Activated CD8-positive, alpha-beta T cell treated with anti-CD3 and anti-CD28 coated beads for 36 hours (primary cell): ENCODE measurements around the gene POLR1E. TPM values are rescaled to one million over a fixed set of nuclear protein-coding genes. Genes with fewer than 3 reads are reported as not detected.
A peak's percentile ranks its signal among the peaks of the same experiment; 100 is the strongest.
"Not testable (repeated sequence)": the region's sequence is repeated elsewhere in the genome, so short reads cannot be mapped to it uniquely, and the experiment has no call there.

Experiments used
- ATAC-seq: fragments of 200-7000 bp; cut with Tn5 transposase; one replicate; pipeline ENCODE4 v1.10.0; 2021; ENCODE audit warnings: mild to moderate bottlenecking, moderate library complexity
- CTCF ChIA-PET: fragments of 350-600 bp; sonication (Branson Sonifier 250); formaldehyde crosslinking; loops from one replicate; lab custom pipeline; 2021; ENCODE audit warnings: antibody characterized with exemption; lab: Charles Lee
- POLR2A ChIA-PET: fragments of 350-600 bp; sonication (Branson Sonifier 250); formaldehyde crosslinking; loops from one replicate; lab custom pipeline; 2021; ENCODE audit warnings: antibody characterized with exemption; lab: Charles Lee
- DNase-seq: peaks from one replicate; pipeline ENCODE4 v3.0.0-alpha.2; 2020
- H3K27ac Mint-ChIP-seq: one replicate; pipeline ENCODE4 v1.8.0; 2021; ENCODE audit warnings: mild to moderate bottlenecking, mixed read lengths
- H3K27me3 Mint-ChIP-seq: one replicate; pipeline ENCODE4 v1.8.0; 2021; ENCODE audit warnings: mixed read lengths
- H3K36me3 Mint-ChIP-seq: one replicate; pipeline ENCODE4 v1.8.0; 2021; ENCODE audit warnings: low read depth, mixed read lengths
- H3K4me1 Mint-ChIP-seq: one replicate; pipeline ENCODE4 v1.8.0; 2021; ENCODE audit warnings: low read depth, mixed read lengths
- H3K4me3 Mint-ChIP-seq: one replicate; pipeline ENCODE4 v1.8.0; 2021; ENCODE audit warnings: mild to moderate bottlenecking, moderate library complexity, mixed read lengths
- H3K9me3 Mint-ChIP-seq: one replicate; pipeline ENCODE4 v1.8.0; 2021; ENCODE audit warnings: mixed read lengths
- CTCF ChIP-seq: fragments of 200-600 bp; IDR thresholded peaks from one replicate; pipeline ENCODE4 v1.8.0; 2022; ENCODE audit warnings: antibody characterized with exemption, mild to moderate bottlenecking
- intact Hi-C: fragments of 100-400 bp; cut with micrococcal nuclease; formaldehyde crosslinking; loops from one replicate; pipeline ENCODE4 v1.10.0; 2022
- total RNA-seq, 2 experiments: library from RNA; stranded (reverse); gene quantifications; one replicate each; pipeline ENCODE4 v1.2.3, GENCODE V29; 2021

The POLR1E gene
- total RNA-seq, 2 experiments from 2014 or later: 66.9 to 70.5 TPM

GRCh38 chr9:37468620-37469019, 17.1 kb upstream of the POLR1E start:
- H3K9me3 Mint-ChIP-seq: peaks cover 2% of the 10 kb centered on the region
- TF ChIP-seq CTCF: no peak
- no peak for DNase-seq
- CTCF ChIA-PET: no interaction called here
- no peak overlapping the region for H3K4me3 Mint-ChIP-seq
- ATAC-seq: no peak
- H3K4me1 Mint-ChIP-seq: peaks cover 18% of the 10 kb centered on the region
- intact Hi-C loops: loop anchor here (10.0 kb wide), 1 partner anchor 54 kb away; no protein-coding TSS in a partner anchor
- no peak overlapping the region for H3K27ac Mint-ChIP-seq
- H3K27me3 Mint-ChIP-seq: no peaks in the 10 kb centered on the region
- peaks cover 4% of the 10 kb centered on the region for H3K36me3 Mint-ChIP-seq
- POLR2A ChIA-PET: interaction anchor here (1.5 kb wide), 1 partner anchor 17 kb away, joined by 3 read pairs; the partner anchor contains the start of gene POLR1E

- Mint-ChIP-seq H3K9me3 (peaks cover 10% of the 10 kb centered on the region), H3K4me1 (peaks cover 9% of the 10 kb centered on the region), H3K4me3 (peak overlapping the region; percentile 70), H3K36me3 (peaks cover 4% of the 10 kb centered on the region), H3K27me3 (peaks cover 9% of the 10 kb centered on the region), H3K27ac (peak overlapping the region; percentile 67)
- no peak for TF ChIP-seq CTCF
- POLR2A ChIA-PET: no interaction called here
- DNase-seq: no peak
- peak; percentile 17 for ATAC-seq
- intact Hi-C loops: no loop called here
- CTCF ChIA-PET: interaction anchor here (1.1 kb wide), 1 partner anchor 123 kb away, joined by 3 read pairs; no protein-coding TSS in a partner anchor
Measured at GRCh38 chr9:37471942-37472684, 13.6 kb upstream of the POLR1E start.

GRCh38 chr9:37473982-37474381, 11.8 kb upstream of the POLR1E start:
- CTCF ChIA-PET, H3K27ac Mint-ChIP-seq: not testable (repeated sequence)
- POLR2A ChIA-PET: interaction anchor here (0.6 to 2.1 kb wide), 2 partner anchors 8 to 187 kb away, joined by 3 to 9 read pairs; no protein-coding TSS in a partner anchor

GRCh38 chr9:37474438-37474837, 11.3 kb upstream of the POLR1E start:
- intact Hi-C loops: no loop called here
- H3K27ac Mint-ChIP-seq: no peak overlapping the region
- no peak for TF ChIP-seq CTCF
- H3K4me3 Mint-ChIP-seq: no peak overlapping the region
- peaks cover 9% of the 10 kb centered on the region for H3K4me1 Mint-ChIP-seq
- DNase-seq (no peak), ATAC-seq (no peak)
- ChIA-PET CTCF (no interaction called here), POLR2A (interaction anchor here (0.6 to 2.1 kb wide), 2 partner anchors 8 to 188 kb away, joined by 3 to 9 read pairs; no protein-coding TSS in a partner anchor)
- peaks cover 4% of the 10 kb centered on the region for H3K36me3 Mint-ChIP-seq
- H3K27me3 Mint-ChIP-seq: peaks cover 22% of the 10 kb centered on the region
- peaks cover 10% of the 10 kb centered on the region for H3K9me3 Mint-ChIP-seq

More at GRCh38 chr9:37473982-37474381, 11.8 kb upstream of the POLR1E start:
- H3K4me3 Mint-ChIP-seq, ATAC-seq, DNase-seq, H3K36me3 Mint-ChIP-seq, H3K4me1 Mint-ChIP-seq, intact Hi-C loops: not testable (repeated sequence)
- Mint-ChIP-seq H3K27me3 (peaks cover 19% of the 10 kb centered on the region), H3K9me3 (peaks cover 10% of the 10 kb centered on the region)

- intact Hi-C loops: no loop called here
- peaks cover 4% of the 10 kb centered on the region for H3K36me3 Mint-ChIP-seq
- no peak for DNase-seq
- ATAC-seq: no peak
- CTCF ChIA-PET: no interaction called here
- TF ChIP-seq CTCF: no peak
- H3K27me3 Mint-ChIP-seq: peaks cover 33% of the 10 kb centered on the region
- H3K27ac Mint-ChIP-seq: no peak overlapping the region
- H3K4me3 Mint-ChIP-seq: no peak overlapping the region
- peaks cover 7% of the 10 kb centered on the region for H3K4me1 Mint-ChIP-seq
- peaks cover 10% of the 10 kb centered on the region for H3K9me3 Mint-ChIP-seq
- POLR2A ChIA-PET: interaction anchor here (1.3 kb wide), 1 partner anchor 9 kb away, joined by 3 read pairs; no protein-coding TSS in a partner anchor
Measured at GRCh38 chr9:37476930-37477329, 8.8 kb upstream of the POLR1E start.

- Mint-ChIP-seq H3K27me3 (peaks cover 33% of the 10 kb centered on the region), H3K9me3 (peaks cover 10% of the 10 kb centered on the region)
- H3K4me1 Mint-ChIP-seq, H3K36me3 Mint-ChIP-seq, DNase-seq, intact Hi-C loops, H3K27ac Mint-ChIP-seq, H3K4me3 Mint-ChIP-seq, CTCF ChIA-PET, ATAC-seq: not testable (repeated sequence)
- POLR2A ChIA-PET: interaction anchor here (1.3 kb wide), 1 partner anchor 9 kb away, joined by 3 read pairs; no protein-coding TSS in a partner anchor
Measured at GRCh38 chr9:37477443-37477842, 8.3 kb upstream of the POLR1E start.

- H3K36me3 Mint-ChIP-seq, CTCF ChIA-PET, ATAC-seq, H3K4me1 Mint-ChIP-seq, intact Hi-C loops, DNase-seq, H3K27ac Mint-ChIP-seq, H3K4me3 Mint-ChIP-seq: not testable (repeated sequence)
- POLR2A ChIA-PET: interaction anchor here (1.3 kb wide), 1 partner anchor 8 kb away, joined by 3 read pairs; no protein-coding TSS in a partner anchor
- Mint-ChIP-seq H3K27me3 (peaks cover 33% of the 10 kb centered on the region), H3K9me3 (peaks cover 10% of the 10 kb centered on the region)
Measured at GRCh38 chr9:37477987-37478619, 7.6 kb upstream of the POLR1E start.
